Posterior vena cava (tissue), 2 donors: ENCODE measurements around the gene WDR7. TPM values are rescaled to one million over a fixed set of nuclear protein-coding genes. Genes with fewer than 3 reads are reported as not detected.

Source experiments
- DNase-seq: peaks from one replicate; pipeline ENCODE4 v3.0.0-alpha.2; 2020; ENCODE audit warnings: low spot score
- intact Hi-C, 2 donors: fragments of 100-400 bp; cut with DNase I; formaldehyde crosslinking; loops; one replicate each; pipeline versions ENCODE4 v1.14.1 to v1.14.2; 2022 to 2023
- total RNA-seq, 2 donors: library from RNA; stranded (reverse); fragmentation: NEBNext Ultra II Directional; extraction: Animal tissue kit (Norgen Biotek cat#: 25700); gene quantifications; one replicate each; pipeline ENCODE4 v1.2.1, GENCODE V29; 2021
- donor health status: DM: yes; HTN: yes; CAD: no.
- donor health status: DM: yes; HTN: yes; CAD: no.

Gene WDR7
- total RNA-seq, 2 donors from 2014 or later, result 24.9 to 27.3 TPM

DNA sequence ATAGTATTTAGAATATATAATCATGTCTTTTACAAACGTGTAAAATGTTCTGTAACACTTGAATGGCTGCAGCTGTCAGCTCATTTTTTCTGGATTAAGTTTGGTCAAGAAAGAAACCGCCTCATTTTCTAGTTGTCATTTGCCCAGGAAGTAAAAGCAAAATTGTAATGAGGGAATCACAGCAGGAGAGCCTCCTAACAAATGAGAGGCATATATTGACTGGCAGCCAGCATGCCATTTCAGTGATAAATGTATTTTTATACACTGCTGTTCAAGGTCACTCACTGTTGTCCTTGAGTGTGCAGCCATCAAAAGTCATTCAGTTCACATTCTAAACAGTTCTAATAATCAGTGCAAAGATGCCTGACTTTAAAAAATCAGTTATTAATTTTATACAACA lies 351.5 kb downstream of the WDR7 start:
- intact Hi-C loops, result no loop called here
- DNase-seq, result no peak

DNA sequence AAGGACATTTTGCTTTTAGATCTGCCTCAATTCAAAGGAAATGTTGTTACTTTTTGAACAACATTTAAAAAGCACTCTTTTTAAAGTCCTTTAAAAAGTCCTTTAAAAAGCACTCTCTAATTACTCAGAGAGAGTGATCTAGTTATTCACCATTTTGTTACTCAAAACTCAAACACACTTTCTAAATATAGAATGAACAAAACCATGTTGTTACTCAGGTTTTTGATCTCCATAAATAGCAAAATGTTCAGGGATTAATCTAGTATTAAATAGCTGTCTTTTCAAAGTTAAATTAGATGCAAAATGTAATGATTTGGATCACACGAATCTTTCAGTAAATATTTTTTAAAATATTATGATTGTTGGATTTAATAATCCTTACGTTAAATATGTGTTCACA lies 352.2 kb downstream of the WDR7 start:
- no peak for DNase-seq
- intact Hi-C loops, result no loop called here

DNA sequence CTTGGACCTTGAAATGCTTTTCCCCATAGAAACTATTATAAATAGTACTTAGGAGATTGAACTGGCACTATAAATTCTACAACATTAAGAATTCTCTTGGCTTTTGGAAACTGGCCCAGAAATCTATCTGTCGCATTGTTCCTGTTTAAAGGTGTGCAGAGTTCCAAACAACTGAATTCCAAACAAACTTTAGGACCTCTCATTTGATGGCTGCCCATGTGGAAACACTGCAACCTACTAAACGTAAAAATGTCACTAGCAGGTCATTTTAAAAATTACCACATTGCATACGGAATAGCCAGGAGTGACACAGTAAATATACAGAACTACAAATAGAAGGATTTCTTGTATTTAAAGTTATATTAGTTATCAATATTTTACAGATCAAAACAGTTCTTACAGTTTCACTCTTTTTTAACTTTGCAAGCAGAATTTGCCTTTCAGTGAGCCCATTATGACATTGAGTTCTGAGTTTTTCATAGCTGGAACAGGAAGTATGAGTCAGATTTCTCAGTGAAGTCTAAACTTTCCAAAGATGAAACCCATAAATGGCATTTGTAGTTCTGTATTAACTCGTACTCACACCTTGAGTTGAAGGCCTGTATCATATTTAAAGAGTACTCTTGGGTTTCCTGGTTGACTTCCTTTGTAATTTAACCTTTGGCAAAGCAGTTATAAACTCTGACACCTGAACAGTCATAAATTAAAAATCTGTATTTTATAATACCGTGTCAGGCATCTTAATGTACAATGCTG lies 353.4 kb downstream of the WDR7 start:
- intact Hi-C loops, result no loop called here
- no peak for DNase-seq

DNA sequence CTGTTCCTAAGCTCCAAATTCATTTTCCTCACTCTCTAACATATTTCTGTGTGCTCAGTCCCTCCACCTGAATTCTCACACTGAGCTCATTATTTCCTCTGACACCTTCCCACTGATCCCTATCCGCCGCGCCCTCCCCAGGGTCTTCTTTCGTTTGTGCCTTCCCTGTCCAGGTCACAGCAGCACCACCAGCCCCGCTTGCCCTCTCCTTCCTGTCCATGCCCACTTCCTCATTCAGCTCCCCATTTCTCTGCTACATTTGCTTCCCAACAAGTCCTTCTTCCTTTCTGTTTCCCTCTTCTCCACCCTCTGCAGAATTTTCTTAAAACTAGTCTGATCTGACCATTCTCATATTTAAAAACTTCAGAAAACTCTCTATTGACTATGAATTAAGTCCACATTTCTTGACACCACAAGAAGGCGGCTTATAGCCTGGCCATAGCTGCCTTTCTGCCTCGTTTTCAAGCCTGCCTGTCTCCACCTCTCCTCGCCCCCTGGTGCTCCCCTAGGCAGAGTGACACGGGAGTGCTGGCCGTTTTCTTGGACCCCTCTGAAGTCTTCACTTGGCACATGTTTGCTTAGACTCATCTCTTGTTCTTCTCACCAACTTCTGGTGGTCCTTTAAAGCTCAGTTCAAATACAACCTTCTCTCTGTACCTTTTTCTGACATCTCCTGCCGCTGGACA lies 357.0 kb downstream of the WDR7 start:
- DNase-seq, result no peak
- intact Hi-C loops, result no loop called here

DNA sequence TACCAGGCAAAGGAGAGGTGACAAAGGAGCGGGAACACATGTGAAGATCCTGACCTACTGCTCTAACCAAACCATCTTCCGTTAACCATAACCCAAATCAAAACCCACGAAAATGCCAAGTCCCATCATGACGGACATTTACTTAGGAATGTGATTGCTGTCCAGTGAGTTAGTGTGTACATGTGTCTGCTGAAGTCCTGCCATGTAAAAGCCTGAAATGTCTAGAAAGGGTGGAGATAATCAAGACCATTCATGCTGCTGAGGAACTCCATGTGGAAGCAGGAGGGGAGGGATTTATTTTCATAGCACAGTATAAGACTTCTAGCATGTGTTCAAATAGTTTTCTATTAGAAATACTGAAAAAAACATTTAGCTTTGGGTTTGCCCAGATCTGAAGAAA lies 358.7 kb downstream of the WDR7 start:
- intact Hi-C loops, result no loop called here
- no peak for DNase-seq

DNA sequence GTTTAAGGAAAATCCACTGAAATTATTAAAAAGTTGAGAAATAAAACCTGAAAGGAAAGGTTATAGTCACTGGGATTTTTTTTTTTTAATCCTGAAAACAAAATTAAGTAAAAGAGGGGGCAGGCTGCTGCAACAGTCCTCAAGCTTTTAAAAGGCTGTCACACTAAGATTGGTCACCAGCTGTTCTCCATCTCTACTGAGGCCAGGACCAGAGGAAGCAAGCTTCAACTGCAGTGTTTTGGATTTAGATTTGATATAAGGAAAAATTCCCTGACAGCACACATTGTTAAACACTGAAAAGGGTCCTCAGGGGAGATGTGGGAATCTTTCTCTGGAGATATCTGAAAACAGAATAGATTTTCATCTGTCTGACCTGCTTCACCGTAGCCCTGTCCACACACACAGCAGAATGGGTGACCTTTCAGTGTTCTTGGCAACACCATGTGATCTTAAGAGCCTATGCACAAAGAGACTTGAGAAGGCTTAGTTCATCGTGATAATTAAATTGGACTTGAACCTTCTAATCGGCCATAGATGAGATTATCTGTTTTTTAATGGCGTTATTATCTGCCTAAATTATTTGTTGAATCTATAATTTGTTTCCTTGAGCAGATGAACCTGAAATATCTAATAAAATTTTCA lies 363.7 kb downstream of the WDR7 start:
- intact Hi-C loops, result no loop called here

DNA sequence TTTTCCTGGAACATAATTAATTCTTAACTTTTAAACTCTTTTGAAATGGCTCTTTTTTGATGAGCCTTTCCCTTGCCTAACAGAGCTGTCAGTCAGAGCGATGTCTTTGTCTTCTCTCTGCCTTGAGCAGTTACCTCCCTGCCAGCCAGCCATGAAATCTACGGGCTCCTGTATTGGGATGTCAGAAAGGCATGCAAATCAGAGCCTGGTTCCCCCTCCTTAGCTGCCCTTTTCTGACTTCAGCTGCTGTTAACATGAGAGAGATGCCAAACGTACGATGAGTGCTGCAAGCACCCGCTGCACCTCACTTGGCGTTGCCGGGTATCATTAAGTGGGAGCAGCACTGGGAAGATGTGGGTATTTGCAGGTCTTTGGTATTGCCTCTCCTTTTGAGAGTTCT lies 364.3 kb downstream of the WDR7 start:
- intact Hi-C loops, result no loop called here
- DNase-seq, result no peak

More for the DNA sequence above, 363.7 kb downstream of the WDR7 start:
- DNase-seq, result no peak

DNA sequence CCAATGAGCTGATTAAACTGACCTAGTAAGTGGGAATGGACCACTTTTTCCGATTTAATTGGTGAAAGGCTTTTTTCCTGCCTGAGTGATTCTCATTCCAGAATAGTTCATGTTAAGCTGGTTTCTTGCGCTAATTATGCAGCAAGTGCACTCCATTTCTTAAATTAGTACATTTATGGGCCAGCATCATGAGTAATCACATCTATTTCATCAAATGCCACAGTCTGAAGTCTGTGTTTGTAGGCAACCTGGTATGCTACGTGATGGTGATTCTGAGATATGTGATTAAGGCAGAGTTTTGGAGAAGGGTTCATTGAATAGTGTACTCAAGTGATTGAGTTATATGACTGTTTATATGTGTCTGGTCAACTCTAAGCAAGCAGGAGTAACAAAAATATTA lies 367.7 kb downstream of the WDR7 start:
- intact Hi-C loops, result no loop called here

DNA sequence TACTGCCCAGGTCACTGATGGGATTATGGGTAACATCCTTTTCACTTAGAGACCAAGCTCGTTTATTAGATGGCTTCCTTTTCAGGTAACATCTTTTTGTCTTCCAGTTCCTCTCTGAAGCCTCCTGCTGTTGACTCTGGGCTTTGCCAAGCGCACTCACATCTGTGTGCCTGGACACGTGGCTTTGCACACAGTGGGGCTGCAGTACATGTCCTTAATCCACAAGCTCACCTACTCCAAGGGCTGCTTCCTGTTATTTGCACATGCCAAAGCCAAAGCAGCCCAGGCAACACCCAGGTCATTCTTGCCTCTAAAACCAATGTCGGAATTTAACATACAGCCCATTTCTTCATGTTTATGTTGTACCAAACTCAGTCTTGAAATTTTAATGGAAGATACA lies 371.6 kb downstream of the WDR7 start:
- no peak for DNase-seq
- intact Hi-C loops, result no loop called here

More for the DNA sequence above, 367.7 kb downstream of the WDR7 start:
- no peak for DNase-seq

DNA sequence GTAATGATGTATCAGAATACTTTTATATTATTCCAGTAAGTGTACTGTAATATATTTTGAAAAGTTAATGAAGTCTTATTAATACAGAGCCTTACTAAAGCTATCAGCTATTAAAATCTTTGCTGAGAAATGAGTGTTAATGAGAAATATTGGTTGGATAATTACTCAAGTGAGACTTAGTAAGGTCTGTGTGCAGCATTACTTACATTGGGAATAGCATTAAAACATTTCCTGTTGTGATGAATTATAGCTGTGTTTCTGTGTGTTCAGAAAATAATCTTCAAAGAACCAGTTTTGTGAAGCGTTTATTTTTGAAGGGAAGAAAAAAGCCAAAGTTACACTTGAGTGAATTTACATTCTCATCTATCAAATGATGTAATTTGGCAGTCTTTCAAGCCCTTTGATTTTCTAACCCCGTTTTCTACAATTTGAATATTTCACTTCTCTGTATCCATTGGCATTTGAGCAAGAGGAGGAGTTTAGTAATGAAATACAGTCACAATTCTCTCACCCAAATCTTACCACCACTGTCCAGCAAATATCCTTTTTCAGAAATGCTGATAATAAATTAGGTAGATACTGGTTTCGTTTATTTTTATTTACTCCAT lies 372.2 kb downstream of the WDR7 start:
- intact Hi-C loops, result no loop called here
- DNase-seq, result no peak

DNA sequence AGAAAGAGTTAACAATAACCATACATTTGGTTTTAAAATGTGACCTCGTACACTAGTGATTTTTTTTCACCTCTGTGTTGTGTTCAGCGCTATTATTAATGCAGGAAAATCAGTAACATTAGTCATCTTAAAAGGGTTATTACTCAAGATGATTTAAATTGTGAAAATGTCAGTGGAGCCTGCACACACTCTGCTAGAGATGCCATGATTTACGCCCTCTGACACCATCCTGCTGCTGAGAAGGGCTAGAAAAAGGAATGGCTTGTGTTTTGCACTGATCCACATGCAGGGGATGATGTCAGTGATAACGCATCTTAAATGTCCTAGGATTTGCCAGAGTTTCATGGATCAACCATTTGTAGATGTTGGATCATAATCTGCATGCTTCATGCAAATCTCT lies 374.4 kb downstream of the WDR7 start:
- DNase-seq, result no peak
- intact Hi-C loops, result no loop called here

DNA sequence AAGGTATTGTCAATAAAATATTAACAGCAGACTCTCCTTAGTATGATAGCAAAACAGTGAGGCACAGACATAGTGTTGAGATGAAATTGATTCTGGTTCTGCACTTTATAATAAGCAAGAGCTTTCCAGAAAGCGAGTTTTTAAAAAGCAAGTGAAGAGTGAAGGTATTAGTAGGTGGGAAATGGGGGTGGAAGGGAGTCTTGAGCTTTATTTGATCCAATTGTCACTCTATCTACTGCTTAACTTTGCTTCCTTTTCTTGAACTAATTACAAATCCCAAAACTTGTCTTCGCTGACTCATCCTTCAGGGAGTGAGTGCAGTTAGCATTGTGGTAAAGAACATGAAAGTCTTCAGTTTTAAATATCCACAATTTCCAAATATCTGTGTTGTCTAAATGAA lies 375.2 kb downstream of the WDR7 start:
- no peak for DNase-seq
- intact Hi-C loops, result no loop called here

DNA sequence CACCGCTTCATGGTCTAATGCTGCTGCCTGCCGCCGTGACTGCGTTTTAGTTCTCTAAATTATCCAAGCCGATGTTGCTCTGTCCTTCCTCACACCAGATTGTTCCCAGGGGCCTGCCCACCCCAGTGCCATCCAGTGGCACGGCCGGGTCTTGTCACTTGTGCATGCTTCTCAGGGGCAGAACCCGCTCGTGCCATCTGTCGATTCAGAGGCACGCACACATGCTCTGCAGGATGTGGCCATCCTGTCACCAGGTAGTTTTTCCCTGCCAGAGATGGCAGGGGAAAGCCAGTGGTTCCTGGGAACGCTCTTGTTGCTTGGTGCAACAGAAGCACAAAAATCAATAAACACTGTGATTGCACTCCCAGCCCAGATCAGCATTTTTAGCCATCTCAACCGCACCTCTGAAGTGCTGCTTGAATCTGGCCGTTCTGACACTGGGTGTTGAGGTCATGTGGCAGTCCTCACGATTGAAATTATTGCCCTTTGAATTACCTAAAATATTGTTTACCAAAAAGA lies 376.1 kb downstream of the WDR7 start:
- DNase-seq, result no peak
- intact Hi-C loops, result no loop called here

DNA sequence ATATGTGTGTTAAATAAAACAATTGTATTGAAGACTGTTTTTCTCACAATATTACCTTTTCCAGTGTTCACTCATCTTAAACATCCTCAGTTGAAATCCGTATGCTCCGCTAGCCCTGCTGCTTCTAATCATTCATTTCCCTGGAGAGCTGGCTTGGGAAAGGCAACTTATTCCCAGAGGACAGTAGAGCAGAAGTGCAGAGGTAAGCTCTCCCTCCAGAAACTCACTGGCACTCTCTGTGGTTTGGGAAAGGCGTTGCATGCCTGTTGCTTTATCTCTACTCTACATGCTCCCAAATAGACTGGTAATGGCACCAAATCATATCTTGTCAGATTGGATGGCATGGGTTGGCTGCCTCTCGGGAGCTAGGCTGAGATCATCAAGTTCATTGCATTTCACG lies 378.6 kb downstream of the WDR7 start:
- intact Hi-C loops, result no loop called here
- no peak for DNase-seq

DNA sequence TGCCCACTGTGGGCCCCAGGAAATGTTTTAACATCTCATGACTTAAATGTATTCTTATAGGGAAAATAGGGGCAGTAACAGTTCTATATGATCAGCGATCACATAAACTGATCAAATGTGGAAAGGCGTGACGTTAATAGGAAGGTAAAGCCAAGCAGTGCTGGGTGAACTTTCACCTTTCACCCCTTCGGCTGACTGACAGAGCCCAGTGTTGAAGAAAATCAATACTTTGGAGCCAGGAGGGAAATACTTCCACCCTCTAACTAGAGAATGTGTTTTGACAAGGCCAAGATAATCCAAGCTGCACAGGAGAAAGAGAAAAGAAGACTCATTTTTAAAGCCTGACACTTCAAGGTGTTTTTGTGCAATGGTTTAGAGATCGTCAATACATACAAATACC lies 379.3 kb downstream of the WDR7 start:
- intact Hi-C loops, result no loop called here
- no peak for DNase-seq

DNA sequence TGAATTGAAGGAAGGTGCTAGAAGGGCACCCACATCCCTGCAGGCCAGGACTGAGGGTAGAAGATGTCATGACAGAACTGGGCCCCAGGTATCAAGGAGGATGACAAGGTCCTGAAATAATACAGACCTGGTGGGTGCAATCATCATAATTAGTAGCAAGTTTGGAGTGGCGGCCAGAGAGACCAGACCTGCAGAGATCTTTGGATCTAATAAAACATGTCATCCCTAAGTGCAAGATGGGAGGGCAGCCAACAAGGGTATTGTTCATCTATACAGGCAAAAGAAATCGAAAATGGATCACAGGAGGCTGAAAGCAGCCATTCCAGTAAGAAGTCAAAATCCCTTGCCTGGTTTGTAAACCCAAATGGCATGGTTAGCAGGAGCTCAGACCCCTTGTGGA lies 384.4 kb downstream of the WDR7 start:
- intact Hi-C loops, result no loop called here
- DNase-seq, result no peak

DNA sequence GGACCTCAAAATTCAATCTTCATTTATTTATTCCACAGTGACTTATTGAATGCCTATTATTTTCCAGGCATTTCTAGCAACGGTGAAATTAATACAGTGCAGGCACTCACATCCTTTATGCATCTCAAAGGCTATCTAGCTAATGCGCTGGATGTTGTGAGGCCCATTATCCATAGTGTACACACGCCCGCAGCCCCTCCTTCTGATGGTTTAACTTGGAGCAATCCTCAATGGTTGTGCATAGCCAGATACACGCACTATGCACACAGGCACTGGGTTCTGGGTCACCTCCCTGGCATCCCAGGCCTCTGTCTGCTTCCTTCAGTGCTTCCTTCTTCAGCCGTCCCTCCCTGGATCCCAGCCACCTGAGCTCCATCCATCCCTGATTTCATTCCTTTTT lies 387.2 kb downstream of the WDR7 start:
- DNase-seq, result no peak
- intact Hi-C loops, result no loop called here

DNA sequence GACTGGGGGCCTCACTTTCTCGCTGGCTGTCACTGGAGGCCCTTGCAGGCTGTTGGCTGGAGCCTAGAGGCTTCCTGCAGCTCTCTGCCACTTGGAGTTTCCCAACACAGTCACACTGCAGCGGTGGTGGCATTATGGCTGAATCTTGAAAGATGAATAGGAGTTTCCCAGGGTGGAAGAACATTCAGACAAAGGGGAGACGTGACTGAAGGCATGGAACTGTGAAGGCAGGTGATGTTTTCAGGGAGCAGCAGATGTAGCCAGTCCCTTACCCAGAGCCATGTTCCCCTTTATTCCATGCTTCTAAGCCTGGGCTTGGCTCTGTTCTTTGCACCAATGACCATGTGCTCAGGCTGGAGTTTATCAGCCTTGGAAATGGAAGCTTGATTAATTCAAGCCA lies 389.0 kb downstream of the WDR7 start:
- intact Hi-C loops, result no loop called here
- no peak for DNase-seq

DNA sequence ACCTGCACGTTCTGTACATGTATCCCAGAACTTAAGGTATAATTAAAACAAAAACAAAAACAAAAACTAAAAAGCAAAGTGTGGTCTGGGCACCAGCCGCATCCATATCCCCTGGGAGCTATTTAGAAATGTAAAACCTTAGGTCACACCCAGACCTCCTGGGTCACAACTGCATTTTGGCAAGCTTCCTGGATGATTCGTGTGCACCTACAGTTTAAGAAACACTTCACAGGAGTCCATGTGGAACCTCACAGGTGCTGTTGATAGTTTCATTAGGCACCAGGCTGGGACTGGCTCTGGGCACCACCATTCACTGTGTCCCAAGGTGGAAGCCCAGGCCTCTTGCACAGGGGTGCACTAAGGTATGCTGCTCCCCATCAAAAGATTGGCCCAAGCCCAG lies 392.1 kb downstream of the WDR7 start:
- intact Hi-C loops, result no loop called here
- DNase-seq, result no peak

DNA sequence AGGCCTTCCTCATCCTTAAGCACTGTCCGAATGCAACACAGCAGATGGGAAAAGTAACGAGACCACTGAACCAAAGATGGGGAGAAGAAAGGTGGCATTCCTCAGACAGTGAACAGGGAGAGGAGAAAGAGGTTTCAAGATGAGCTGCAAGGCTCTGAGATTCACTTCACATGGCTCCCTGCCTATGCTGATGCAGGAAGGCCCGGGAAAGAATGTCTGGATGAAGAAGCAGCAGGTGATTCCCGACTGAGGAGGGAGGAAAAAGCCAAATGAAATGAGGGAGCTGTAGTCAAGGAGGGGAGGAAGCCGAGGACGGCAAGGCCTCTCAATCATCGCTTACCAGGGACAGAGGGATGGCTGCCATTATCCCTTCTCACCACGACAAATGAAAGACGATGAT lies 397.2 kb downstream of the WDR7 start:
- intact Hi-C loops, result no loop called here

More for the DNA sequence above, 397.2 kb downstream of the WDR7 start:
- no peak for DNase-seq
